Psoas muscle (tissue), 8 donors: Measurements from ENCODE around the gene CHN2. TPM values are rescaled to one million over a fixed set of nuclear protein-coding genes. Genes with fewer than 3 reads are reported as not detected.

Experiments
- ATAC-seq, 4 donors: fragments of 200-7000 bp; cut with Tn5 transposase; one replicate each; pipeline ENCODE4 v1.9.1; 2020; ENCODE audit warnings: moderate library complexity in 3 of 4, mild to moderate bottlenecking in 2 of 4
- DNase-seq, 2 donors: peaks; one replicate each; pipeline ENCODE4 v3.0.0-alpha.2; 2020
- H3K27ac ChIP-seq: fragments of 200-600 bp; one replicate; pipeline ENCODE4 v1.8.0; 2022
- H3K27me3 ChIP-seq, 3 donors: fragments of 200-600 bp in 1 of 3; one replicate each; pipeline versions ENCODE4 v1.6.1 to v1.8.0; 2013 to 2022; ENCODE audit warnings: low read length in 2 of 3, mild to moderate bottlenecking in 2 of 3, moderate library complexity in 1 of 3; ENCODE audit not compliant: insufficient read depth in 3 of 3
- H3K36me3 ChIP-seq, 2 donors: fragments of 200-600 bp in 1 of 2; one replicate each; pipeline versions ENCODE4 v1.6.1 to v1.8.0; 2013 to 2022; ENCODE audit warnings: low read depth in 1 of 2, mild to moderate bottlenecking in 1 of 2, moderate library complexity in 1 of 2; ENCODE audit not compliant: insufficient read depth in 1 of 2
- H3K4me1 ChIP-seq: fragments of 200-600 bp; one replicate; pipeline ENCODE4 v1.8.0; 2022
- H3K4me3 ChIP-seq: fragments of 200-600 bp; one replicate; pipeline ENCODE4 v1.8.0; 2022; ENCODE audit warnings: mild to moderate bottlenecking
- H3K9me3 ChIP-seq: fragments of 200-600 bp; one replicate; pipeline ENCODE4 v1.8.0; 2022
- CTCF ChIP-seq: fragments of 200-600 bp; IDR thresholded peaks from one replicate; pipeline ENCODE4 v1.8.0; 2022; ENCODE audit warnings: antibody characterized with exemption
- WGBS, 3 donors: extraction: QIAGEN DNeasy Blood & Tissue Kit; methylation state at CpG; one replicate each; pipeline versions ENCODE4 v1.1.6 to v1.1.7; 2013; 5-methylcytosine and 5-hydroxymethylcytosine counted together
- intact Hi-C, 2 donors: fragments of 100-400 bp; cut with DNase I; formaldehyde crosslinking; loops; one replicate each; pipeline versions ENCODE4 v1.11.0 to v1.14.2; 2022
- polyA plus RNA-seq, 3 donors: library from polyadenylated mRNA; stranded (reverse); fragments of 200-250 nt; gene quantifications; one replicate each; pipeline ENCODE4 v1.2.3, GENCODE V29; 2013
- total RNA-seq, 4 donors: library from RNA; stranded (reverse); fragmentation: NEBNext Ultra II Directional in 2 of 4; extraction: Animal tissue kit (Norgen Biotek cat#: 25700) in 2 of 4; gene quantifications; one replicate each; pipeline versions ENCODE4 v1.2.1 to v1.2.4, GENCODE V29; 2021 to 2023
- donor health status: healthy with polysubstance abuse.
- donor health status: DM: no; HTN: no; CAD: no; lungs with moderate emphysema.
- donor health status: Bipolar disorder and iron deficiency.
- donor health status: healthy.
- donor health status: DM: yes; HTN: yes; CAD: no.
- donor health status: DM: no; HTN: no; CAD: no.
- donor health status: DM: no; HTN: no; CAD: no.
- donor health status: DM: yes; HTN: yes; CAD: no.

The CHN2 gene
- total and polyA plus RNA-seq, 7 donors = 0.43 to 18.1 (median 2.3) TPM

DNA sequence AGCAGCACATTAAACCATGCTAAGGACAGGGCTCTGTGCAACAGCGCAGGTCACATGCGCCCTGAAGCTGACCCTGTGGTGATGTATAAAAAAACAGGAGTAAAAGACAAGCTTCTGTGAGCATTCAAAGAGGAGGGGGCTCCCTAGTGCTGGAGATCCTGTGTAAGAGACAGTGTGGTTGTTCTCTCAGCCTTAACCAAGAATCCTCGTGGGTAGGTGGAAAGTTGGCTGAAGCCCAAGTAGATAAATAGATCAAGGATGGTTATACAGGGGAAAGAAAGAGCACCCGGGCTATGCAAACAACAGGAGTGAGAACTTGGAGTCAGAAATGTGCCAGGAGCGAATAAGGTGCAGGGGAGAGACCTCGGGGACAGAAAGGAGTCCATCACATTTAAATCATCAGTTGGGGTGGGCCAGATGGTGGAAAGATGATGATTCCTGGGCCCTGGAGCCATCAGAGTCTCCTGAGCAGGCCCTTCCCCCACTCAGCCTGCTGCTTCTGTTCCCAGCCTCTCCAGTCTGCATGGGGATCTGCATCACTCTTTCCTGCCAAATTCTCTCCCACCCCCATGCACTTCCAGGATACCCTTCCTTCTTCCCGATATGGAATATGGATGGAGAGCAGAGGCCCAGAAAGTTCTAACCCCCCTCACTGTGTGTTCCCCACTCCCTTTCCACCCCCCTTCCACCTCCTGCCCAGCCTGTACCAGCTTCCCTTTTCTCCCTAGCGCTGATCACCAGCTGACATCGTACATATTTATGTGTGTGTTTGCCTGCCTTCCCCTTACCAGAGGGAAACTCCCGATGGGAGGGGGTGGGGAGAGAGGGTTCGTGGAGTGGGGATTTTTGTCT, 291.0 kb downstream of the CHN2 start:
- 54 to 60% (median 56%) methylated on average over 11 of the region's 11 CpGs for WGBS, 3 donors
- Histone ChIP-seq H3K36me3 (no peaks in the 10 kb centered on the region), H3K27me3 (no peaks in the 10 kb centered on the region), H3K4me3 (no peak overlapping the region), H3K27ac (no peak overlapping the region), H3K9me3 (no peaks in the 10 kb centered on the region), H3K4me1 (no peaks in the 10 kb centered on the region)
- DNase-seq = no peak
- TF ChIP-seq CTCF = no peak
- no peak for ATAC-seq
- intact Hi-C loops = no loop called here

GRCh38 chr7:29486191-29486700, 291.7 kb downstream of the CHN2 start:
- Histone ChIP-seq H3K27ac (no peak overlapping the region), H3K4me3 (no peak overlapping the region), H3K36me3 (no peaks in the 10 kb centered on the region), H3K9me3 (no peaks in the 10 kb centered on the region), H3K27me3 (no peaks in the 10 kb centered on the region), H3K4me1 (no peaks in the 10 kb centered on the region)
- intact Hi-C loops = no loop called here
- TF ChIP-seq CTCF = no peak
- ATAC-seq (no peak), DNase-seq (no peak)
- WGBS, 3 donors = 85 to 88% (median 88%) methylated on average over 13 of the region's 13 CpGs

DNA sequence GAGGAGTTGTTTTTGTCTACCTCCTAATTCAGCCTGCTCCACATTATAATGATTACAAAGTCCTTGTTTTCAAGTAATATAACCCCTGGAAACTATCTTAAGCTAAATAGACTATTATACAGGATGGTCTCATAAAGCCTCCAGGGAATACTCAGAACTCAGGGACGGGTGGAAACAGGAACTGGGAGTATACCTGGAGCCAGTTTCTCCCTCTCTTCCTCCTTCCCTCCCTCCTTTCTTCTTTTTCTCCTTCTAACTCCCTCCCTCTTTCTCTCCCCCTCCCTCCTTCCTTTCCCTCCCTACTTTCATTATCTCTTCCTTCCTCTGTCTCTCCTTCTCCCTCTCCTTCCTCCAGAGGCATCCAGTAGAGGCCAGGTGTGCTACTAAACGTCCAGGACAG, 292.8 kb downstream of the CHN2 start:
- no peaks in the 10 kb centered on the region for H3K4me1 ChIP-seq
- no peak for TF ChIP-seq CTCF

DNA sequence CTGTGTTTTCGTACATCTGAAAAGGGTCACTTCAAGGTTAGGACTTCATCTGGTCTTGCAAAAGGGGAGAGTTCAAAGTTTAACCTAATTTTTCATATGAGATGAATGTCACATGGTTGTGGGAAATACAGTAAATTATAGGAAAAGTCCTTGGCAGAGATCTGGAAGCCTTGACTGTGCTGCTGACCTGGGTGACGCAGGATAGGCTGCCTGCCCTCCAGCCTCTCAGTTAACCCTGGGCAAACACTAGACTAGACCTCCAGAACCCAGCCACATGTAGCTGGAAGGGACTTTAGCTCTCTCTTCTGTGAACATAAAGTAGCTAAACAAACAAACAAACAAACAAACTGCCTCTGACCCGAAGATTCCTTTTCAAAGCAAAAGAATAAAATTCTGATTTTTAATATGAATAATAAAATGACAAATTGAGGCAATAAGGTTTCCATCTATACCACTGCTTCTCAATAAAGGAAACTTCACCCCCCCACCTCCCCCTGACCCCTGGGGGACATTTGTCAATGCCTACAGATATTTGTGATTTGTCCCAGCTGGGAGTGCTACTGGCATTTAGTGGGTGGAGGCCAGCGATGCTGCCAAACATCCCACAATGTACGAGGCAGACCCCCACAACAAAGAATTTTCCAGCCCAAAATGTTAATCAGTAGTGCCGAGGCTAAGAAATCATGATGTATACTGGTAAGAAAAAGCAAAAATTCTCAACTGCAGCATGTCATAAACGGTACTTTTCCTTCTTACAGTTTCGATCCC, 293.8 kb downstream of the CHN2 start:
- DNase-seq (no peak), ATAC-seq (no peak)
- H3K27me3 ChIP-seq = no peaks in the 10 kb centered on the region
- H3K4me1 ChIP-seq = no peaks in the 10 kb centered on the region
- 61 to 68% (median 63%) methylated on average over 8 of the region's 8 CpGs for WGBS, 3 donors
- no peak overlapping the region for H3K27ac ChIP-seq
- TF ChIP-seq CTCF = no peak
- no peak overlapping the region for H3K4me3 ChIP-seq
- no peaks in the 10 kb centered on the region for H3K36me3 ChIP-seq
- intact Hi-C loops = no loop called here
- no peaks in the 10 kb centered on the region for H3K9me3 ChIP-seq

More for the DNA sequence above, 292.8 kb downstream of the CHN2 start:
- Histone ChIP-seq H3K4me3 (no peak overlapping the region), H3K9me3 (no peaks in the 10 kb centered on the region), H3K27me3 (no peaks in the 10 kb centered on the region), H3K27ac (no peak overlapping the region), H3K36me3 (no peaks in the 10 kb centered on the region)
- WGBS, 3 donors = 27 to 41% (median 33%) methylated on average over 2 of the region's 2 CpGs
- no peak for ATAC-seq
- intact Hi-C loops = no loop called here
- DNase-seq = no peak
